Mucosa of descending colon (tissue), 3 donors: ENCODE data around the gene NEMP2. TPM values are rescaled to one million over a fixed set of nuclear protein-coding genes. Genes with fewer than 3 reads are reported as not detected.

Experiments
- ATAC-seq: fragments of 200-7000 bp; cut with Tn5 transposase; one replicate; pipeline ENCODE4 v1.9.1; 2020; ENCODE audit warnings: mild to moderate bottlenecking, moderate library complexity
- DNase-seq, 3 donors: peaks; one replicate each; pipeline ENCODE4 v3.0.0-alpha.2; 2020
- H3K36me3 ChIP-seq: fragments of 200-600 bp; one replicate; pipeline ENCODE4 v1.8.0; 2021; ENCODE audit warnings: low read depth, mild to moderate bottlenecking
- H3K4me1 ChIP-seq: fragments of 200-600 bp; one replicate; pipeline ENCODE4 v1.8.0; 2021; ENCODE audit warnings: low read depth, mild to moderate bottlenecking
- H3K4me3 ChIP-seq: fragments of 200-600 bp; one replicate; pipeline ENCODE4 v1.8.0; 2021; ENCODE audit warnings: mild to moderate bottlenecking
- H3K9me3 ChIP-seq: fragments of 200-600 bp; one replicate; pipeline ENCODE4 v1.8.0; 2021; ENCODE audit warnings: mild to moderate bottlenecking
- intact Hi-C, 2 donors: fragments of 100-400 bp; cut with DNase I in 1 of 2; cut with micrococcal nuclease in 1 of 2; formaldehyde crosslinking; loops; one replicate each; pipeline versions ENCODE4 v1.11.0 to v1.11.1; 2022; cut with DNase I, micrococcal nuclease
- total RNA-seq, 3 donors: library from RNA; stranded (reverse); fragmentation: NEBNext Ultra II Directional in 2 of 3; extraction: Animal tissue kit (Norgen Biotek cat#: 25700) in 2 of 3; gene quantifications; one replicate each; pipeline versions ENCODE4 v1.2.1 to v1.2.4, GENCODE V29; 2021 to 2023
- TF ChIP-seq, protein P1 (sequence below): fragments of 200-600 bp; IDR thresholded peaks from one replicate; pipeline ENCODE4 v1.8.0; 2022; ENCODE audit warnings: antibody characterized with exemption, mild to moderate bottlenecking
- donor health status: DM: no; HTN: no; CAD: no; lungs with moderate emphysema.
- donor health status: DM: no; HTN: no; CAD: no.
- donor health status: DM: no; HTN: yes; CAD: no.

Gene NEMP2
- total RNA-seq, 3 donors from 2014 or later, result 1.7 to 4.1 (median 4.0) TPM

DNA sequence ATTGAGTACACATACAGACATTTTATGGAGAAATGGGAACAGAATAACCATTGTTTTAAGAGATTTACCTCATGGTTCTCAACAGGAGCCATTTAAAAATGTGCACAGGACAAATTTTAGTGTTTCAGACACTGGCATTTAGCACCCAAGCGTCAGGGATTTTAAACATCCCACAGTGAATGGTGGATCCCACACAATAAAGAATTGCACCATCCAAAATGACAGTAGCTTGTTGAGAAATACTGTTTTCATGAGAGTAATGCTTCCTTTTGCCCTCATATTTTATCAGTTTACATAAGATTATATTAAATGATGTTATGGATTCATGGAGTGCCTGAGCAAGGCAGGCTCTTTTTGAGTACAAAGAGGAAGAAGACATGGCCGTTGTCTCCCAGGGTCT lies 72.3 kb downstream of the NEMP2 start:
- DNase-seq (no peak), ATAC-seq (no peak)
- no peaks in the 10 kb centered on the region for H3K9me3 ChIP-seq
- peaks cover 18% of the 10 kb centered on the region for H3K4me1 ChIP-seq
- H3K36me3 ChIP-seq, result no peaks in the 10 kb centered on the region
- TF ChIP-seq, protein P1, sequence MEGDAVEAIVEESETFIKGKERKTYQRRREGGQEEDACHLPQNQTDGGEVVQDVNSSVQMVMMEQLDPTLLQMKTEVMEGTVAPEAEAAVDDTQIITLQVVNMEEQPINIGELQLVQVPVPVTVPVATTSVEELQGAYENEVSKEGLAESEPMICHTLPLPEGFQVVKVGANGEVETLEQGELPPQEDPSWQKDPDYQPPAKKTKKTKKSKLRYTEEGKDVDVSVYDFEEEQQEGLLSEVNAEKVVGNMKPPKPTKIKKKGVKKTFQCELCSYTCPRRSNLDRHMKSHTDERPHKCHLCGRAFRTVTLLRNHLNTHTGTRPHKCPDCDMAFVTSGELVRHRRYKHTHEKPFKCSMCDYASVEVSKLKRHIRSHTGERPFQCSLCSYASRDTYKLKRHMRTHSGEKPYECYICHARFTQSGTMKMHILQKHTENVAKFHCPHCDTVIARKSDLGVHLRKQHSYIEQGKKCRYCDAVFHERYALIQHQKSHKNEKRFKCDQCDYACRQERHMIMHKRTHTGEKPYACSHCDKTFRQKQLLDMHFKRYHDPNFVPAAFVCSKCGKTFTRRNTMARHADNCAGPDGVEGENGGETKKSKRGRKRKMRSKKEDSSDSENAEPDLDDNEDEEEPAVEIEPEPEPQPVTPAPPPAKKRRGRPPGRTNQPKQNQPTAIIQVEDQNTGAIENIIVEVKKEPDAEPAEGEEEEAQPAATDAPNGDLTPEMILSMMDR, result no peak
- no peak overlapping the region for H3K4me3 ChIP-seq
- intact Hi-C loops, result no loop called here

DNA sequence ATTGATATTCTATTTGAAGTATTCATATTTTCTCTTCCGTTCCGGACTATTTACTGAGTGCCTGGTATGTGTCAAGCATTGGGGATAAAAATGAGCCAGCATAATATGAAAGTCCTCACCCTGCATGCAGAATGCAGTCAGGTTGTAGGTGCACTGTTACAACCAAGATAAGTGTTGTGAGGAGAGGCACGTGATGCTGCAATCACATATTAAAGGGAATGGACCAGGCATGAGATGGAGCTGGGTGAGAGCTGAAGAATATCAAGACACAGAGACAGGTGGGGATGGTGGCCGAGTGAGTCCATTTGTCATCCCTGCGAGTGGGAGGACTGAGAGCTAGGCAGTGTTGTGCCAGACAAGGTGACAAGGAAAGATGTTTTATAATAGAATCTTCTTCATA lies 74.0 kb downstream of the NEMP2 start:
- ATAC-seq (no peak), DNase-seq (no peak)
- peaks cover 5% of the 10 kb centered on the region for H3K4me1 ChIP-seq
- H3K4me3 ChIP-seq, result no peak overlapping the region
- TF ChIP-seq, protein P1, result no peak
- H3K9me3 ChIP-seq, result no peaks in the 10 kb centered on the region
- no peaks in the 10 kb centered on the region for H3K36me3 ChIP-seq
- intact Hi-C loops, result no loop called here

DNA sequence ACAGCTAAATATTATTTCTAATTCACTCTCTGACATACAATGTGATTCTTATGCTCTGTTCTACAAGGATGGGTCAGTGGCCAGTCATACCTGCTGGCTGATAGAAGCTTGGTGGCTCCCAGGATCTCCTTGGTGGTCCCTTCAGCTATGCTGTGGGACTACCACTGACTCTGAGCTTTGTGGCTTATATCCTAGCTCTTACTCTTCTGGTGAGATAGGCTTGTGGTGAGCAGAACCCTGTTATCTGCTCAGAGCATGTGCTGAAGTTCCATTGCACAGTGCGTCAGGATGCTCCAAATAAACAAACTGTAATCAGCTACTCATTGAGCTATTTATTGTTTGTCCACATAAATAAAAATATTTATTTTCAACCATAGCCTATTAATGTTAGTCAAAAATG lies 74.6 kb downstream of the NEMP2 start:
- no peak overlapping the region for H3K4me3 ChIP-seq
- intact Hi-C loops, result no loop called here
- no peaks in the 10 kb centered on the region for H3K36me3 ChIP-seq
- TF ChIP-seq, protein P1, result no peak
- no peaks in the 10 kb centered on the region for H3K9me3 ChIP-seq
- no peaks in the 10 kb centered on the region for H3K4me1 ChIP-seq
- ATAC-seq (no peak), DNase-seq (no peak)

DNA sequence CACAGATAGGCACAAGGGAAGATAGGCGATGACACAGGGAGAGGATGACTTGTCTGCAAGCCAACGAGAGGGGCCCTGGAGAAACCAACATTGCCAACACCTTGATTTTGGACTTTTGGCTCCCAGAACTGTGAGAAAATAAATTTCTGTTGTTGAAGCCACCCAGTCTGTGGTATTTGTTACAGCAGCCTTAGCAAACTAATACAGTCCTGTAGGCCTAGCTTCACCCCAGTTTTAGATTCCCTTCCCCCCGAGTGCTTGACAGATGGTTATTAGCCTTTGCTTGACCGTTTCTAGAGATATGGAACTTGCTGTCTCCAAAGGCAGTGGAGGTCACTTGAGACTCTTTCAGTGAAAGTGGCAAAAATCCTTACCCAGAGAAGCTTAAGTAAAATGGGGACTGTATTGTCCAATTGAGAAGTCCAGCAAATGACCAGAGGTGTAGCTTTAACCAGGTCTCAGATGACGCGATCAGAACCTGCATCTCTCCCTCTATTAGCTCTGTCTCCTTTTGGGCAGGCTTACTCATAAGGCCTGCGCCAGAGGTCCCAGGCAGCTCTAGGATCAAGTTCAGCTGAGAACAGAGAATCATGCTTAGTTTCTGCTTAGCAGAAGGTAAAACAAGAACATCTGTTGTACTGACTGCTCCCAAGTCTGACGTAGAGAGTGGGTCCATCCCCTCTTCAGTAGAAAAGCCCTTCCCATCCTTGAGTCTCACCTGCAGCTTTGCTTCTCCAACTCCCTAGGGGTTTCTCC lies 76.0 kb downstream of the NEMP2 start:
- no peaks in the 10 kb centered on the region for H3K4me1 ChIP-seq
- H3K4me3 ChIP-seq, result no peak overlapping the region
- TF ChIP-seq, protein P1, result no peak
- no peaks in the 10 kb centered on the region for H3K9me3 ChIP-seq
- intact Hi-C loops, result no loop called here
- no peaks in the 10 kb centered on the region for H3K36me3 ChIP-seq
- DNase-seq (no peak), ATAC-seq (no peak)

DNA sequence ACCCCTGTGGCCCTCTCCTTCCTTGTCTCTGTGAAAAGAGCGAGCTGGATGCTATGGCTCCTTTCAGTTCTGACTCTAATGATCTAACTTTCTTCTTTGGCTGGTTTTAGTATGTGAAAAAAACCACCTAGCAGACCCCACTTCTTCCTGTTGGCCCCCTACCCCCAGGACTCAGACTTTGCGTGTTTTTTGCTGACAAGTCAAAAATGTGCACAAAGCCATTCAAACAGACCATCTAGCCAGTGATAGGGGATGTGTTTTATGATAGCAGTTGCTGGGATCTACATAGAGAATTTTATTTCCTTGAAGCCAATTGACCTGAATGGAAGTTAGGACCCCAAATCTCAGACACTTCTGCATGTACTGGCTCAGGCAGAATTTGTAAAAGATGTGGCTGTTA lies 77.3 kb downstream of the NEMP2 start:
- intact Hi-C loops, result no loop called here
- Histone ChIP-seq H3K4me3 (no peak overlapping the region), H3K4me1 (no peaks in the 10 kb centered on the region), H3K9me3 (no peaks in the 10 kb centered on the region), H3K36me3 (no peaks in the 10 kb centered on the region)
- no peak for ATAC-seq
- TF ChIP-seq, protein P1, result no peak
- no peak for DNase-seq

DNA sequence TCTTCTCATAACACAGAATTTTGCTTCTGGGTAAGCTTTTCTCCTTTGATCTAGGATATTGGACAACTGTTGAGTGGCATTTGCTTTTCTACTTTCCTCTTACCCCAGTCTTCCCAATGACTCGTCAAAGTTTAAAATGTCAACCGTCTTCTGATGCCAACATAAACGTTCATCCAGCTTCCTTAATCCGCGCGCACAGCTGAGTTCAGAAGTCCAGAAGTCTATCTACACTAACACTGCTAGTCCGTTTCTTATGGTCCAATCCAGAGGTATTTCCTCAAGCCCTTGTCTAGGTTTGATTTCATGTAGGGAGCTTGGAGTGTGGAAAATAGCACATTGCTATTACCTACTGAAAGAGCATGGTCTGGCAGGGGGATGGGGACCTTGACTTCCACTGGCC lies 77.7 kb downstream of the NEMP2 start:
- Histone ChIP-seq H3K4me3 (no peak overlapping the region), H3K4me1 (no peaks in the 10 kb centered on the region), H3K36me3 (no peaks in the 10 kb centered on the region), H3K9me3 (no peaks in the 10 kb centered on the region)
- intact Hi-C loops, result no loop called here
- TF ChIP-seq, protein P1, result no peak
- ATAC-seq, result peak; percentile 61
- no peak for DNase-seq
